Calu3 (cell line): Measurements from ENCODE around the gene SNRPN. TPM values are rescaled to one million over a fixed set of nuclear protein-coding genes. Genes with fewer than 3 reads are reported as not detected.

Experiments
- BruUV-seq: library from RNA; stranded (reverse); fragments of 400-500 nt; replicated peaks from 2 replicates; lab custom pipeline; 2021; lab: Mats Ljungman, UMichigan
- CTCF ChIA-PET: fragments of 300-600 bp; sonication (Branson Sonifier 250); formaldehyde crosslinking; loops from one replicate; lab custom pipeline; 2022; ENCODE audit warnings: antibody characterized with exemption; lab: Charles Lee
- DNase-seq: peaks from one replicate; pipeline ENCODE4 v3.0.0; 2022
- H3K27ac Mint-ChIP-seq: one replicate; pipeline ENCODE4 v1.8.0; 2022; ENCODE audit warnings: mixed read lengths; ENCODE audit not compliant: unreplicated experiment
- H3K27me3 Mint-ChIP-seq: one replicate; pipeline ENCODE4 v1.8.0; 2022; ENCODE audit warnings: mixed read lengths; ENCODE audit not compliant: unreplicated experiment
- H3K36me3 Mint-ChIP-seq: one replicate; pipeline ENCODE4 v1.8.0; 2022; ENCODE audit warnings: mild to moderate bottlenecking, moderate library complexity, mixed read lengths; ENCODE audit not compliant: insufficient read depth, unreplicated experiment
- H3K4me1 Mint-ChIP-seq: one replicate; pipeline ENCODE4 v1.8.0; 2022; ENCODE audit warnings: mild to moderate bottlenecking, low read depth, mixed read lengths; ENCODE audit not compliant: unreplicated experiment
- H3K4me3 Mint-ChIP-seq: one replicate; pipeline ENCODE4 v1.8.0; 2022; ENCODE audit warnings: mild to moderate bottlenecking, low read depth, moderate library complexity, mixed read lengths; ENCODE audit not compliant: unreplicated experiment
- H3K9me3 Mint-ChIP-seq: one replicate; pipeline ENCODE4 v1.8.0; 2022; ENCODE audit warnings: low read depth, mixed read lengths; ENCODE audit not compliant: unreplicated experiment
- CTCF ChIP-seq: fragments of 200-600 bp; IDR thresholded peaks from one replicate; pipeline ENCODE4 v1.8.0; 2022; ENCODE audit warnings: antibody characterized with exemption; ENCODE audit not compliant: unreplicated experiment
- intact Hi-C: fragments of 100-400 bp; cut with micrococcal nuclease; formaldehyde crosslinking; loops from one replicate; pipeline ENCODE4 v1.10.0; 2022; ENCODE audit not compliant: unreplicated experiment
- total RNA-seq: library from RNA; stranded (reverse); gene quantifications from 2 replicates; pipeline ENCODE4 v1.2.3, GENCODE V29; 2022

Gene SNRPN
- total RNA-seq, 1 experiment from 2014 or later: not detected

- Mint-ChIP-seq H3K4me1 (no peaks in the 10 kb centered on the region), H3K4me3 (no peak overlapping the region), H3K27ac (no peak overlapping the region), H3K9me3 (peaks cover 6% of the 10 kb centered on the region), H3K27me3 (no peaks in the 10 kb centered on the region), H3K36me3 (no peaks in the 10 kb centered on the region)
- no peak for TF ChIP-seq CTCF
- intact Hi-C loops: no loop called here
- CTCF ChIA-PET: no interaction called here
- no TSS peak for BruUV-seq
- DNase-seq: no peak
Observed at GRCh38 chr15:24940236-24940635, 14.6 kb upstream of the SNRPN start.

GRCh38 chr15:24943361-24943760, 11.4 kb upstream of the SNRPN start:
- Mint-ChIP-seq H3K4me3 (no peak overlapping the region), H3K36me3 (no peaks in the 10 kb centered on the region), H3K27ac (no peak overlapping the region), H3K9me3 (peaks cover 3% of the 10 kb centered on the region), H3K27me3 (no peaks in the 10 kb centered on the region), H3K4me1 (no peaks in the 10 kb centered on the region)
- DNase-seq: no peak
- no TSS peak for BruUV-seq
- CTCF ChIA-PET: no interaction called here
- intact Hi-C loops: no loop called here
- TF ChIP-seq CTCF: no peak

DNA sequence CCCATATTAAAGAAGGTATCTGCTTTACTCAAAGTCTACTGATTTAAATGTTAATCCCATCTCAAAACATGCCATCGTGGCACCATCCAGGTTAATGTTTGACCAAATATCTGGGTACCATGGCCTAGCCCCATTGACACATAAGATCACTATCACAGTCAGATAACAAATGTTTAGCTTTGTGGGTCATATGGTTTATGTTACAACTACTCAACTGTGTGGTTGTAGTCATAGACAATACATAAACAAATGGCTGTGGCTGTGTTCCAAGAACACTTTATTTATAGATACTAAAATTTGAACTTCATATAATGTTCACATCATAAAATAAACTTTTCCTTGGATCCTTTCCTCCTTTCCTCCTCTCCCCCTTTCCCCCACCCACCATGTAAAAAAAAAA, 9.8 kb upstream of the SNRPN start:
- intact Hi-C loops: no loop called here

DNA sequence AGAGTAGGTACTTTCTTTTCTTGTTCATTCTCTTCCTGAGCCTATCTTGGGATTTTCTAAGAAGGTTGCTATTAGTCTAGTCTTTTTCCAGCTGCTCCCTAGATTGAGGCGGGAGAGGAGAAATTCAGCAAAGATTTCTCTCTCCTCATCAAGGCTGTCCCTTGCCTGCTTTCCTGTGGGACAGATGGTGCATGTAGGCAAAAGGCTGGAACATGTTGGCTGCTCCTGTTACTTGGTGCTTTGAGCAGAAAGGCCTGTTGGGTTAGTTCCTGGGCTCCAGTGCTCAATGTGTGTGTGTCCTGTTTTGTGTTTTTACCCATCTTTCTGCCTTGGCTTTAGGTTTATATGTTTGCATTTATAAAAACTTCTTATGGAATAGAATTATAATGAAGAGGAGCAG, 9.1 kb upstream of the SNRPN start:
- BruUV-seq: no TSS peak
- intact Hi-C loops: no loop called here
- DNase-seq: no peak
- H3K9me3 Mint-ChIP-seq: no peaks in the 10 kb centered on the region
- no peaks in the 10 kb centered on the region for H3K36me3 Mint-ChIP-seq
- CTCF ChIA-PET: no interaction called here
- H3K27ac Mint-ChIP-seq: no peak overlapping the region
- H3K4me1 Mint-ChIP-seq: no peaks in the 10 kb centered on the region
- no peak for TF ChIP-seq CTCF
- H3K27me3 Mint-ChIP-seq: no peaks in the 10 kb centered on the region
- no peak overlapping the region for H3K4me3 Mint-ChIP-seq

More for the DNA sequence above, 9.8 kb upstream of the SNRPN start:
- H3K9me3 Mint-ChIP-seq: peaks cover 3% of the 10 kb centered on the region
- DNase-seq: no peak
- H3K27ac Mint-ChIP-seq: no peak overlapping the region
- CTCF ChIA-PET: no interaction called here
- TF ChIP-seq CTCF: no peak
- H3K27me3 Mint-ChIP-seq: no peaks in the 10 kb centered on the region
- no peaks in the 10 kb centered on the region for H3K4me1 Mint-ChIP-seq
- BruUV-seq: no TSS peak
- H3K36me3 Mint-ChIP-seq: no peaks in the 10 kb centered on the region
- no peak overlapping the region for H3K4me3 Mint-ChIP-seq
